Measurements from ENCODE around the gene MYO10.
"Not testable (repeated sequence)": the region's sequence is repeated elsewhere in the genome, so short reads cannot be mapped to it uniquely, and the experiment has no call there.

Gene MYO10

DNA sequence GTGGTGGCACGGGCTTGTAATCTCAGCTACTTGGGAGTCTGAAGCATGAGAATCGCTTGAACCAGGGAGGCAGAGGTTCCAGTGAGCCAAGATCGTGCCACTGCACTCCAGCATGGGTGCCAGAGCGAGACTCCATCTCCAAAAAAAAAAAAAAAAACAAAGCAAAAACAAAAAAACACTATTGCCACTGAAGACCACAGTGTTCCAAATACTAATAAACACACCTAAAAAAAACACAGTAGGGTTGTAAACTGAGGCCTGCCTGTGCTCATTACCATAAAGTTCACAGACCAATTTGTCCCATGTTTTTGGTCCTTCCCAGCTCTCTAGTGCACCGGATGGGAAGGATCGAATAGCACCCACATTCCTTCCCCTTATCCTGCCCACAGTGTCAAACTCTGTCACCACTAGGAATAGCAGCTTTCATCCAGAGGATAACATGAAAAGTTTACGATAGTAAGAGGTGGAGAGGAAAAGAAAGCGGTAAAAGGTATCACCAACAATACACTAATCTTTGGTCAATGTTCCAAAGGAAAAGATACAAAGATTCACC is 49.2 kb downstream of the MYO10 start:
- no peak for DNase-seq (ENCODE audit: low read depth in 2 of 2)

DNA sequence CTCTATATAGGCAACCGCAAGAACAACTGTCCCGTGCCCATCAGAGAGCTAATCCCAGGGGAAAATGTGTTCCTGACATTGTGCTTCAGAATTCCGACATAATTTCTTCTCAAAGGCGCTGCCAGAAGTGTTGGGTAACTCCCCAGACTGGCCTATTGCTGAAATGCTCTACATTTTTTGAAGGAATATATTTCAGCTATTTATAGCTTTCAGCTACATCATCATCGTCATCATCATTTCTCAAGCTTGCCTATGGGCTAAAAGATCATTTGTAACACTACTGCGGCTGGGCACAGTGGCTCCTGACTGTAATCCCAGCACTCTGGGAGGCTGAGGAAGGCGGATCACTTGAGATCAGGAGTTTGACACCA is 49.7 kb downstream of the MYO10 start:
- DNase-seq (ENCODE audit: low read depth in 2 of 2) = no peak

DNA sequence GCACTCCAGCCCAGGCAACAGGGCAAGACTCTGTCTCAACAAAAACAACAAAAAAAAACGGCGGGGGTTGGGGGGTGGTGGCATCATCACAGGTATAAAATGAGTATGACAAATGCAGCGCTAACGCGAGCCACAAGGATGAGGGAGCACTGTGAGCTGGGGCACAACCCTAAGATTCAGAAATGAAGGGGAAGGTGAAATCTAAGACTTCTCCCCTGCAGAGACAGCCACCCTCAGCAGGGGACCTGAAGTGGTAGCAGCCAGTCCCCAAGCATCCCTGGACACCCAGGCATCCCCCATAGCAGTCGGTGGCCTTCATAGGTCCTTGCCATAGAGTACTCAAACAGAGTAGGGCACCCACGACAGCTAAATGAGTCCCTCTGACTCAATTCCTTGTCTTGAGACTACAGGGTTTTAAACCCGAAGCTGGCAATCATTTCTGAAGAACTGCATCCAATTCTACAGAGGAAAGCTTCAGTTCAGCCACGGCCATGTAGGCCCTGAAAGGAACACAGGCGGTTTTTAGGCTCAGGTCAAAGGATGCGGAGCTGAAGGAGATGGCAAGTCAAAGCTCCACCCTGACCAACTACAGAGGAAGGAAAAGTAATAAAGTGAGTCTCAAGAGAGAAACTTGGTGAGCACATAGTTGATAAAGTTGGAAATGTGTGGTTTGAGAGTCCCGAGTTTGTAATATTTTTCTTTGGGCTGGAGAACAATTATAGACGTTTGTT is 50.3 kb downstream of the MYO10 start:
- no peak for DNase-seq (ENCODE audit: low read depth in 2 of 2)

DNA sequence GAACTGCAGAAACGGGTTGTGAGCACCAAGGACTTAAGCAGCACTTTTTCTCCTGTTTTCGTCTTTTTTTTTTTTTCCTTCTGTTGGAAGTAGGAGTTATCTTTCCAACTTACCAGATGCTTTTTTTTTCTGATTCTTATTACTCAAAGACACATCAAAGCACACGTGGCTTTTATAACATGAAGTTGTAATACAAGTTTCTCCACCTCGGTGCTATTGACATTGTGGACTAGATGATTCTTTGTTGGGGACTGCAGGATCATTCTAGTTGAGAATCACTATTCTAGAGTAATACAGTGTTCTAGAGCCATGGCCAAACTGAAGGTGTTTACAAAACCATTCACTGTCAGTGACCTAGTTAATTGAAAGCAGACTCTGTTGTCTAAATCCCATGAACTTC is 51.5 kb downstream of the MYO10 start:
- DNase-seq (ENCODE audit: low read depth in 2 of 2) = no peak

DNA sequence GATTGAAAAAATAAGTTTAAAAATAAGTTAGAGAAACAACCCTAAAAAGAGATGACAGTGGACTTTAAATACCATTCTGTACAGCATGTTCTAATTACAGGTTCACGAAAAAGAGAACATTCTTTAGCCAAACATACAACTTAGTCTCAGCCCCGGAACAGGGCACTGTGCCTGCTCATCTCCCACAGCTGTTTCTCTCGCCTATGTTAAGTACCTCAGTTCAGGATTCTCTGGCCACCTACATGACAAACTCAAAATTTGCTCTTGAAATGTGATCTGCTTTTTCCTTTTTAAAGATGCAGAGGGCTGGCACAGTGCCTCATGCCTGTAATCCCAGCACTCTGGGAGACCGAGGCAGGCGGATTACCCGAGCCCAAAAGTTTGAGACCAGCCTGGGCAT is 52.3 kb downstream of the MYO10 start:
- DNase-seq (ENCODE audit: low read depth in 2 of 2) = no peak

DNA sequence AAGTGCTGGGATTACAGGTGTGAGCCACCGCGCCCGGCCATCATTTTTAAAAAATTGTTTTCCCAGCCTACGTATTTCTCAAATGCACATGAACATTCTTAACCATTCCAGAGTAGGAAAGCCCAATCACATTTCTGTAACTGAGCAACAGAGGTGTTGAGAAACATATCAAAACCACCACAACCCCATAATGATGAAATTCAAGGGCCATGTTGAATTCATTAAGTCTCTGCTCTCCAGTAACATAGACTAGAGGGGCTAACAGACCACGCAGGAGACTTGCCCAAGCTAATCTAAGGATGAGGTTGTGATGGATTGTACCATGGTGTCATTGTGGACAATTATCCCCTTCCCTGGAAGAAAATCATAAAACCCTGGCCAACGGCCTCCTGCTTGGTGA is 52.9 kb downstream of the MYO10 start:
- no peak for DNase-seq (ENCODE audit: low read depth in 2 of 2)

DNA sequence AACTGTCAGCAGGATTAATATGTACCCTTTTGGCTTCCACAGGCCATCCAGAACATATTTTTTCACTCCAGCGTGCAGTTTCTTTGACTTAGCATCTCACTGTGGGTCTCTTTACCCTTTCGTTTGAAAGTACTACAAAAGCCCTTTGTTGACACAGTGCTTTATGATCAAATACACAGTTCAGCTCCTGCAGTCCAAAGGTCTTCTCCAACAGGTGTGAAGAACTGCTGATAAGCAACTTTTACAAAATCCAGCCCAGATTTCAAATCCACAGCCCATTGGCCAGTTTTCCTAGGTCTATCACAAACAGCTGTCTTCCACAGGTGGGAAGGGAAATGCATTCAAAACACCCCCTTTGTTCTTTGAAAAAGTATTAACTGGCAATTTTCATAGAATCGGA is 54.8 kb downstream of the MYO10 start:
- no peak for DNase-seq (ENCODE audit: low read depth in 2 of 2)

DNA sequence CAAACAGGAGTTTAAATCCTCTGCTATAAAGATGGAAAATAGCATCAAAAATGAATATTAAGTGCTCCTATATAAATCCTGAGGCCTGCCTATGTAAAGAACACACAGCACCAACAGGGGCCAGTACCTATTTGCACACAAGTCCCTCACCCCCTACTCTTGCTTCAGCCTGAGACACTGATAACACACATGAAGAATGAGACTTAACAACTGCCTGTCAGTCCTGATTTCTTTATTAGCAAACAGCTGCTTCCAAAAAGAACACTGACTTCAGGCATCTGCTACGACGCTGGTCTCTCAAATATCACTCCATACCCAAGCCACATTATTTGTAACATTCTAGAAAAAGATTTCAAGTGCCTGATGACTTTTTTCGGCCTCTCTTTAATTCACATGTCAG is 55.5 kb downstream of the MYO10 start:
- DNase-seq (ENCODE audit: low read depth in 2 of 2) = no peak

DNA sequence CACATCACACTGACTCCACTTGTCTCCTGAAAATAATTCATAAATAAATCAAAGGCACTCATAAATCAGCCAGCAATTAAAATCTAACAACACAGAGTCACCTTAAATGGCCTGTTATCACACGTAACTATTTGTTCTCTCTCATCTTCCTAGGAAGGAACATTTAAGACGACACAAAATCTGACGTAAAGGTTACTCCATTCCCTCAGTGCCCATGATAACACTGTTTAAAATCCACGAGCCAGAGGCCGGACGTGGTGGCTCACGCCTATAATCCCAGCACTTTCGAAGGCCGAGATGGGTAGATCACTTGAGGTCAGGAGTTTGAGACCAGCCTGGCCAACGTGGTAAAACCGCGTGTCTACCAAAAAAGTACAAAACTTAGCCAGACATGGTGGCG is 56.4 kb downstream of the MYO10 start:
- DNase-seq (ENCODE audit: low read depth in 2 of 2) = no peak

DNA sequence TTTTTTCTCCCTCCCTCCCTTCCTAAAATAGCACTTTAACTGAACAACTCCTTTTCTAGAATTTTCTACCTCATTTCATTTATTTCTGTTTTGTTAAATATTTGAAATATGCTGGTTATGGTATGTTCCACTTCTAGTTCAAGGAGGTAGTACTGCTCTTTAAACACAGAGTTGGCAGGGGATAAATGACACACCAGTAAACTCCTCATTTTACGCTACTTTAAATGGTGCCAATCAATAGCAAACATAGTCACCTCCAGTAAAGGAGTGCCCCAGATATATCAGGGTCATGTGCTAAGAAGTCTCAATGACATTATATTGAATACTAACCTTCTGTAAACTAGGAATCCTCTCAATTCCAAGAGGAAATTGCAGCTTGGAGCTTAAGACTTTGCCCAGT is 56.9 kb downstream of the MYO10 start:
- DNase-seq (ENCODE audit: low read depth in 2 of 2) = no peak

DNA sequence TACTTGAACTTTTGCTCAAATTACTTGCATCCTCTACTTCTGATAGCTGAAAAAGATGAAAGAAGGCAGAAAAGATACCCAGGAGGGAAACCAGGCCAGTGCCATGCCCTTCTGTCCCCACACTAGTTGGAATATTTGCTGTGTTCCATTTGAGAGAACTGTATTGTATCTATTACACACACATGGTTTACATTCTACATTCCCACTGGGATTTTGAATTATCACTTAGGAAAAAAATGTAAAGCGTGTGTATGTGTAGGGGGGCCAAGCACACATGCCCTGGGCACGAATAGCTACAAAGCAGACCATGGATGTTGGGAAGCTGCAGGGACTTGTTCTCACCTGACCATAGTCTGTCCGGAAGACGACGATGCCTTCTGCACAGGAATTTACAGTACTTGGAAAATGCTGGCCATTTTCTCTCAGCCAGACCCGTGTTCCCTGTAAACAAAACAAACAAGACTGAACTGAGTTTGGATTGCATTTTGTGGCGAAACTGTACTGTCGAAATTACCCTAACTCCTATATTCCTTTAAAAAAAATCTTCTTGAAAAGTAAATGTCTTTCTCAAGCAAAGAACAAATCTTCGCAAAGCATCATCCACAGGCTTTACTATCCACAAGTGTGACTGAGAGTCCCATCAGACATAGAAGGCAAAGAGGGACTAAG is 58.7 kb downstream of the MYO10 start:
- no peak for DNase-seq (ENCODE audit: low read depth in 2 of 2)

DNA sequence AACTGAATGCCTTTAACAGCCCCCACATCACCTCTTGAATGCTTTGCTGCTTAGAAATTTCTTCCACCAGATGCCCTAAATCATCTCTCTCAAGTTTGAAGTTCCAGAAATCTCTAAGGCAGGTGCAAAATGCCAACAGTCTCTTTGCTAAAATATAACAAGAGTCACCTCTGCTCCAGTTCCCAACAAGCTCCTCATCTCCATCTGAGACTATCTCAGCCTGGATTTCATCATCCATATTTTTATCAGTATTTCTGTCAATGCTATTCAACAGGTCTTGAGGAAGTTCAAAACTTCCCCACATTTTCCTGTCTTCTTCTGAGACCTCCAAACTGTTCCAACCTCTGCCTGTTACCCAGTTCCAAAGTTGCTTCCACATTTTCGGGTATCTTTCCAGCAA is 61.7 kb downstream of the MYO10 start:
- not testable (repeated sequence) for DNase-seq (ENCODE audit: low read depth in 2 of 2)

DNA sequence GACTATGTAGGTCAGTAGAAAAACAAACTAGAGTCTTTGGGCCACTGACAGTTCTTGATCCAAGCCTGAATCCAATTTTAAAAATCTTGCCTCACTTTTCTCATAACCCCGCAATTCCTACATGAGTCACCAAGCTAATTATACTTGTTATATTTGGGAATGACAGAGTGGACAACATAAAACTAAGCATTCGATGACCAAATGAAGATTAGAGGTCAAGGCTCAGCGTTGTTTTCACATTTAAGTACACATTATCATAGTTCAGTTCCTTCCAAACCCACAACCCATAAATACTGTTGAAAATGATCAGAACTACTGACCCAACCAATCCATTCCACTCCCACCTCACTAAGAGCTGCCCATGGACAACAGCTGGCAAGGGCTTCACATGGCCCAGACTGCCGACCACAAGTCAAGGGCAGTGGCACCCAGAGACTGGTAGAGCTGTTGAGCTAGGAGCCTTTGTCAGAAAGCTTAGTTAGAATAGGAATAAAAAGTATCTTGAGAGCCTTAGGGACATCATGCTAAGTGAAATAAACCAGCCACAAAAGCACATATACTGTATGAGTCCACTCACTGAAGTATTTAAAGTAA is 64.2 kb downstream of the MYO10 start:
- no peak for DNase-seq (ENCODE audit: low read depth in 2 of 2)

DNA sequence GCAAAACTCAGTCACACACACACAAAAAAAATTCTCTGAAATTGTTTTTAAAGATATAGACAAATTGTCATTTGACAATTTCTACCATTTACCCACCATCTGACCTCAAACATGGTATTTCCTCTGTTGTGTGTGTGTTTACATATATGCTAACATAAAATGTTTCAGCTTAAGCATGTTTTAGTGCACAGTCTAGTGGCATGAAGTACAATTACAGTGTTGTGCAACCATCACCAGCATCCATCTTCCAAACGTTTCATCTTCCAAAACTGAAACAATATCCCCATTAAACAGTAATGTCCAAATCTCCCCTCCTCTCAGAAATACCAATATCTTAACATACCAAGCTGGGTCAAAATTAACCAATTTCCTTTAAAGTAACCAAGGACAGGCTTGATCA is 65.2 kb downstream of the MYO10 start:
- no peak for DNase-seq (ENCODE audit: low read depth in 2 of 2)

DNA sequence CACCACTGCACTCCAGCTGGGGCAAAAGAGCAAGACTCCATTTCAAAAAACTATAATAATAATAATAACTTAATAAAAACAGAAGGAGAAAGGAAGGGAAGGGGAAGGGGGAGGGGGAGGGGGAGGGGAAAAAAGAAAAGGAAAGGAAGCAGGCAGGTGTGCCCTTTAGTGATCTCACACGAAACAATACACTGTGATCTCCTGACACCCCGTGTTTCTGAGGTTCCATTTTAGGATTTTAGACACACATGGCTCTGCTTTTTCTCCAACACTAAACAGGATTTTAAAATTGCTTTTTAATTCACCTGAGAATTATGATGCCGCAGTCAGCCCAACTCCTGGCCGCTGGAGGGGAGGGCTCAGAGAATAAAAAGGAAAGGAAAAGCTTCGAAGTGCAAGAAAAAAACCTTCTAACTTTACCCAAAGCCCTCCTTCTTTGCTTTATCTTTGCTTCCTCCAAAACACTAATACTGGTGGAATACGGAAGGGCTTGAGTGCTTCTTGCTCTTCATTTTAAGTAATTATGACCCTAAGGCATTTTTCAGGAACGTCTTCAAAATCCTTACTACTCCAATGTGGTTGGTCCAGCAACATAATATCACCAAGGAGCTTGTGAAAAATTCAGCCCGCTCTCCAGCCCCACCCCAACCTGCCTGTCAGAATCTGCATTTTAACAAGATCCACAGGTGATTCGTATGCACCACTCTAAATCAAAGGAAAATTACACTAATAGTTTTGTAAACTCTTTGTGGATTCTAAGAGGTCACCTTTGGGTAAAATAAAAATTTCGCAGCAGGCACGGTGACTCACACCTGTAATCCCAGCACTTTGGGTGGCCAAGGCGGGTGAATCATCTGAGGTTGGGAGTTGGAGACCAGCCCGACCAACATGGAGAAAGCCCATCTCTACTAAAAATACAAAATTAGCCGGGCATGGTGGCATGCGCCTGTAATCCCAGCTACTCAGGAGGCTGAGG is 66.0 kb downstream of the MYO10 start:
- no peak for DNase-seq (ENCODE audit: low read depth in 2 of 2)

DNA sequence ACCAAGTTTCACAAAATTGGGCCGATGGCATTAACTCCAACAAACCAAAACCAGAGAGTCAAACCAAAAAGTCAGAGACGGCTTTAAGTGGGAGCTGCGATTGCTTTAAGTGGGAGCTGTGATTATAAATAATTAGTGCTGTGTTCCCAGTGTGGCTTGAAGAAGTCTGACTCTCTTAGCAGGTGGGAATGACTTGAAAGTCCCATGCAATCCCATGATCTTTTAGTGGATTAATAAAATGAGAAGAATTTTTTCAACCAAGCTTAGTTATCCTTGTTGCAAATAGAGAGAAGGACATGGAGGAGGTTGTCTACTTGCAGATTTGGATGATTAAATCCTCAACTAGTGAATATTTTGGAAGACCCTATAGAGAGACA is 68.5 kb downstream of the MYO10 start:
- no peak for DNase-seq (ENCODE audit: low read depth in 2 of 2)

DNA sequence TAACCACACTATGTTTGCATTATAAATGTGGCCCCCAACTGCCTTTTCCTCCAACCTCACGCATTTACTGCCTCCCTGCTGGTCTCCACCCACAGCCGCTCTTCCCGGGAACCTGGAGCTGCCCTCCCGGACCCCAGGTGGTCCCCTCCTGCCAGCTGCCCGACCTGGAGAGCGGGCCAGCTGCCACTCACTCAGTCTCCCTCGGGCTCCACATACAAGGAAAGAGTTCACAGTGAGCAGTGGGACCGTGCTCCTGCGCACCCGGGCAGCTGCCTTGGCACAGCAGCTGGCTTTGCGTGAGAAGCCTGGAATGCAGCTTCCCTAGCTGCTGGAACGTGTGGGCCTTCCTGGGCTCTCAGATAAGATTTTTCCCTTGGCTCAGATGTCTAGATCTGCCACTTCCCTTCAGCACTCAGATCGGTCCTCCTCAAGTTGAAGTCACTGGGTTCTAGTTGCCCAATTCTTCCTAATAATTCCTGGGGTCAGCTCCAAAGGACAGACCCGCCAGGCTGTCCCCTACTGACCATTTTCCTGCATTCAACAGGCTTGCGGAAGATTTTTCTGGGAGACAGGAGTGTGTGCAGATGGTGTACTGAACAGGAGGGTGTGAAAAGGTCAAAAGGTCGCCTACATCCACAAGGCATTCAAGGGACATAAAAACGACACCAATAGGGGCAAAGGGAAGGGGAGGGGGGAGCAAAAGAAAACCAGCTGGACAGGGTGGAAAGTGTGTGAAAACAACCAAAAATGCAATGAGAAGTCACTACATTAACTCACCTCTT is 69.1 kb downstream of the MYO10 start:
- DNase-seq (ENCODE audit: low read depth in 2 of 2) = no peak

DNA sequence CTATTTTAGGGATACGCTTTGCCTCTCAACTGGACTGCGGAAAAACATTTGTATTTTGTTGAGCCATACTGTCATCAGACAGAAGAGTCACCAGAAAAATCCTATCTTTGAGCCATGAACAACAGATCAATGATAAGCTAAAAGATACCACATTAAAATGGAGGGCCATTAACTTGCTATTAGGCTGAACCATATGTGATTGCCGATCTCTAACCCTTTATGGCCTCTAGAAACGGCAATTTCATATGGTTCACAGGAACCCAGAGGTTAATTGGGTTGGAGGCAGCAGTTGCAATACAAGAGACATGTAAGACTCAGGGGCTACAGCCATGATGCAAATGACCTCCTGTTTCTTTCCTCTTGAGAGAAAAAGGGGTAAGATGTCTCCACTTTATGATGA is 69.8 kb downstream of the MYO10 start:
- no peak for DNase-seq (ENCODE audit: low read depth in 2 of 2)

DNA sequence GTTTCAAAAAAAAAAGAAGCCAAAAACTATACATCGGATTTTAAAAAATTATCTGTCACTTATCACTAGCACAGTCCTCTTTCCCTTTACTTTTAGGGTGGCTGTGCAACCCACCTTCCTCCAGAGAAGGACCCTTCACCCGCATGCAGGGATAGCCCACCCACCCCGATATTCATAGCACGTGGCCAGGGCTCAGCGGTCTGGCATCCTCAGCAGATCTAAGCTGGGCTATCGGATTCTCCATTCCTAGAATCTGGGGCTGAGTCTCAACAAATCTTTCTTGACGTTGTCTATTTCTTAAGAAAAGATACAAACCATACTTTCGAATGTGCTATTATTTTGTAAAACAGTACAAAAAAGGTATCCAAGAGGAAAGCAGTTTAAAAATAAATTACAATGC is 70.9 kb downstream of the MYO10 start:
- DNase-seq (ENCODE audit: low read depth in 2 of 2) = no peak

DNA sequence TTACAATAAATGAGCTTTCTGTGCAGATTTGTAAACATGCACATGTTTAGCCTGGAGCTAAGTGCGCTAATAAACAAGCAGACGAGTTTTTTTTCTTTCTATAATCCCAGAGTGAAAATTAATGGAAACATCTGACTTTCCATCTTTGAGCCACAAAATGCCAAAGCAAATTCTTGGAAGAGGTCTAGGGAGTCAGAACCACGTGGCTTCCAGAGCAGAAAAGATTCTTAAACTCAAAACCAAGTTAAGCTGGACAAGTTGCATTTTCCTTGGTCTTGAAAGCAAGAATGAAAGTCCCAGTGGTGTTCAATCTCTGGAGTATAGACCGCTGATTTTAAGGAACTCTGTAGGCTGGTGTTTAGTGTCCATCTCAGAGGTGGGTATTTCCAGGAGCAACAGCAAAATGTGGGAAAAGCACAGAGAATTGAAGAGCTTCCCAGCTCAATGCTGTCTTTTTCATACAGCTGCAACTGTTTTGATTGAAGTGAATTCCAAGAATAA is 71.4 kb downstream of the MYO10 start:
- DNase-seq (ENCODE audit: low read depth in 2 of 2) = no peak

DNA sequence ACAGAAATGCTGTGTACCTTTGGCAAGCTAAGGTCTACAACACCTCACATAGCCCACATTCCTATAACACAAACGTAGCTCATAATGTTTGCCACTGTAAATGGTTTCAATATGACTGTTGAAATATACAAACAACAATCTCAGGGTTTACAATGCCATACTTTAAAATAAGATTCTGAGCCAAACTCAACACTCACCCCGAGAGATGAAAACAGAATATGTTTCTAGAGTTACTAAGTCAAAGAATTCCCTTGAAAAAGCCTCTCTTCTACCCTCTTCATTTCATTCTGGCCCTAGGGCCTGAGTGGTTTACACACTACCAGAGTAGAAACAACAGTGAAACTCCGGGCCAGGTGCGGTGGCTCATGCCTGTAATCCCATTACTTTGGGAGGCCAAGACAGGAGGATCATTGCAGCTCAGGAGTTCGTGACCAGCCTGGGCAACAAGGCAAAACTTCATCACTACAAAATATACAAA is 72.6 kb downstream of the MYO10 start:
- DNase-seq (ENCODE audit: low read depth in 2 of 2) = no peak

All from stimulated activated CD8-positive, alpha-beta memory T cell treated with anti-CD3 and anti-CD28 coated beads, Interleukin-7, amount 100 ng/mL, for 4 hours (primary cell).